CD8-positive, alpha-beta memory T cell (primary cell): ENCODE data around the gene RELCH. TPM values are rescaled to one million over a fixed set of nuclear protein-coding genes. Genes with fewer than 3 reads are reported as not detected.
A peak's percentile ranks its signal among the peaks of the same experiment; 100 is the strongest.

Experiments
- CTCF ChIA-PET: fragments of 350-600 bp; sonication (Branson Sonifier 250); formaldehyde crosslinking; loops from one replicate; lab custom pipeline; 2021; ENCODE audit warnings: antibody characterized with exemption; lab: Charles Lee
- POLR2A ChIA-PET: fragments of 350-600 bp; sonication (Branson Sonifier 250); formaldehyde crosslinking; loops from one replicate; lab custom pipeline; 2021; ENCODE audit warnings: antibody characterized with exemption; lab: Charles Lee
- DNase-seq, 5 donors: peaks; one replicate each; pipeline versions ENCODE4 v3.0.0 to v3.0.0-alpha.2; 2020 to 2022; ENCODE audit warnings: mixed read lengths in 1 of 5
- H3K27ac ChIP-seq: one replicate; pipeline ENCODE4 v1.7.0; 2013; ENCODE audit warnings: low read depth, mild to moderate bottlenecking, low read length, moderate library complexity
- H3K27me3 ChIP-seq: 2 replicates; pipeline ENCODE4 v1.7.0; 2013; ENCODE audit warnings: low read length, mild to moderate bottlenecking; ENCODE audit not compliant: insufficient read depth, poor library complexity, severe bottlenecking
- H3K36me3 ChIP-seq: 2 replicates; pipeline ENCODE4 v1.7.0; 2013; ENCODE audit warnings: mild to moderate bottlenecking, low read length, moderate library complexity; ENCODE audit not compliant: insufficient read depth
- H3K4me1 ChIP-seq: 2 replicates; pipeline ENCODE4 v1.7.0; 2013; ENCODE audit warnings: mild to moderate bottlenecking, low read length, moderate library complexity; ENCODE audit not compliant: insufficient read depth
- H3K4me3 ChIP-seq: 2 replicates; pipeline ENCODE4 v1.7.0; 2013; ENCODE audit warnings: mild to moderate bottlenecking, low read length
- H3K9me3 ChIP-seq: 2 replicates; pipeline ENCODE4 v1.7.0; 2013; ENCODE audit warnings: mild to moderate bottlenecking, low read length
- H3K27ac Mint-ChIP-seq, 8 donors: one replicate each; pipeline ENCODE4 v1.8.0; 2020 to 2021; ENCODE audit warnings: mixed read lengths in 8 of 8, mild to moderate bottlenecking in 6 of 8, inconsistent platforms in 3 of 8, moderate library complexity in 3 of 8
- H3K27me3 Mint-ChIP-seq, 2 donors: one replicate each; pipeline ENCODE4 v1.8.0; 2020 to 2021; ENCODE audit warnings: mixed read lengths in 2 of 2, mild to moderate bottlenecking in 1 of 2, moderate library complexity in 1 of 2
- H3K36me3 Mint-ChIP-seq, 3 donors: one replicate each; pipeline ENCODE4 v1.8.0; 2020 to 2021; ENCODE audit warnings: mixed read lengths in 3 of 3, inconsistent platforms in 1 of 3, mild to moderate bottlenecking in 1 of 3
- H3K4me1 Mint-ChIP-seq, 3 donors: one replicate each; pipeline ENCODE4 v1.8.0; 2020 to 2021; ENCODE audit warnings: mixed read lengths in 3 of 3, inconsistent platforms in 1 of 3, mild to moderate bottlenecking in 1 of 3
- H3K4me3 Mint-ChIP-seq, 7 donors: one replicate each; pipeline ENCODE4 v1.8.0; 2020 to 2021; ENCODE audit warnings: mixed read lengths in 7 of 7, mild to moderate bottlenecking in 6 of 7, moderate library complexity in 4 of 7, inconsistent platforms in 2 of 7
- H3K9me3 Mint-ChIP-seq, 5 donors: one replicate each; pipeline ENCODE4 v1.8.0; 2020 to 2022; ENCODE audit warnings: mixed read lengths in 5 of 5, mild to moderate bottlenecking in 3 of 5, moderate library complexity in 2 of 5, inconsistent platforms in 1 of 5
- polyA plus RNA-seq: library from polyadenylated mRNA; unstranded; fragments of 300-500 nt; fragmentation: Illumina TruSeq; gene quantifications from one replicate; pipeline ENCODE4 v1.2.3, GENCODE V29; 2021
- total RNA-seq, 2 experiments: library from RNA; stranded (reverse); gene quantifications; one replicate each; pipeline ENCODE4 v1.2.3, GENCODE V29; 2021

The RELCH gene
- total and polyA plus RNA-seq, 3 experiments from 2014 or later = 7.4 to 19.6 (median 19.6) TPM

DNA sequence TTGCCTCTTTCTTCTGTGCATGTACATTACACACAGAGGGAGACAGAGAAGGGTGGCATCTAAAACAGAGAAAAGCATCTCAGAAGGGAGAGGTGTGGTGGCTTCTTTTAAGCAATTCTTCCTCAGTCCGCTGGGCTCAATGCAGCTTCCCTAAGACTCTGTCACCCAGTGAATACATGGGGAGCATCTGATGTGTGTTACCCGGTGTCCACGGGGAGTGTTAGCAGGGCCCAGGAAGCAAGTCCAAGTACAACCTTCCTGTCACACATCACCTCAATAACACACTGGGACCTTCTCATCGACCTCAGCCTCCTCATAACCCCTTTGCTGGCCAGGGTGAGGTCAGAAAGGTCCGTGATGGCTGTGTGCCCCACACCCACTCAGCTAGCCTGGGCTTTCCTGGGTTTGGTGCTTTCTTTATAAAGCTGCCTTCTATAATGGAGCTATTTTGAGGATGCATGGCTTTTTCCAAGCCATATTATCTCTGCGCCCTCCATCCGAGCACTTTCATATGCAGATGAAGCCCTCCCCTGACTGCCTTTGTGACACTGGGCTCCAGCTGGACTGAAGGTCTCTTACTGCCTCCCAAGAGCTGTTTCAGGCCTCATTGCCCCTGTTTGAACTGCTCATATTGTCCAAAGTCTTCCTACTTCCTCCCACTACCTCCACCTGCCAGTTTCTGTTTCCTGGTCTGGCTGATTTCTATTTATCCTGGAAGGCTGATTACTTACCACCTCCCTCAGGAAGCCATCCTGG lies 159.5 kb downstream of the RELCH start:
- no peak for DNase-seq
- Mint-ChIP-seq H3K4me1 (no peaks in the 10 kb centered on the region), H3K9me3 (no peaks in the 10 kb centered on the region), H3K4me3 (peak overlapping the region in 2 of 7 donors; percentile 40 to 76), H3K27ac (peak overlapping the region in 2 of 8 donors; percentile 66 to 84), H3K36me3 (no peaks in the 10 kb centered on the region), H3K27me3 (peaks cover 2 to 10% of the 10 kb centered on the region in 2 donors)
- ChIA-PET CTCF (no interaction called here), POLR2A (no interaction called here)
- no peaks in the 10 kb centered on the region for H3K36me3 ChIP-seq
- no peaks in the 10 kb centered on the region for H3K9me3 ChIP-seq
- H3K4me3 ChIP-seq = no peak overlapping the region
- H3K27me3 ChIP-seq = no peaks in the 10 kb centered on the region
- no peaks in the 10 kb centered on the region for H3K4me1 ChIP-seq
- H3K27ac ChIP-seq = no peak overlapping the region

DNA sequence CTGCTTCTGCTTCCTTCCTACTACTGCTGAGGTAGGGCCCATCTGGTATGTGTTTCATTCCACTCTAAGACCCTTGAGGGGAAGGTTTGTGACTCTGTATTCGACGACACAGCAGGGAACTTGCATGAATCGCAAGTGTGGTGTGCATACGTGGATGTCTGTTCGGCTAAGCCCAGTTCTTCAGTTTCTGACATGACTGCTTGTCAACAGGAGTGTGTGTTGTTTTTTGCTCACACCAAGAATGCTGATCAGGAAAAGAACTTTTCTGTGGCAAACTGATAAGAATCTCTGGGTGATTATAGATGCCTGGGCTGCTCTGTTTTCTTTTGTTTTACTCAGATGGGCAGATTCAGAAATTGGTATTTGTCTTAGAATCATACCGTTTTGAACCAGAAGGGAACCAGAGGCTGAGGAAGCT lies 160.0 kb downstream of the RELCH start:
- ChIA-PET POLR2A (no interaction called here), CTCF (no interaction called here)
- Mint-ChIP-seq H3K36me3 (no peaks in the 10 kb centered on the region), H3K9me3 (no peaks in the 10 kb centered on the region), H3K27me3 (peaks cover 2 to 10% of the 10 kb centered on the region in 2 donors), H3K4me1 (no peaks in the 10 kb centered on the region), H3K27ac (peak overlapping the region in 2 of 8 donors; percentile 66 to 84), H3K4me3 (peak overlapping the region in 2 of 7 donors; percentile 40 to 76)
- Histone ChIP-seq H3K9me3 (no peaks in the 10 kb centered on the region), H3K27me3 (no peaks in the 10 kb centered on the region), H3K27ac (no peak overlapping the region), H3K4me3 (no peak overlapping the region), H3K4me1 (no peaks in the 10 kb centered on the region), H3K36me3 (no peaks in the 10 kb centered on the region)
- DNase-seq = no peak

GRCh38 chr18:62348474-62348873 lies 161.4 kb downstream of the RELCH start:
- H3K4me1 ChIP-seq = no peaks in the 10 kb centered on the region
- Mint-ChIP-seq H3K4me3 (no peak overlapping the region), H3K36me3 (no peaks in the 10 kb centered on the region), H3K27ac (no peak overlapping the region), H3K27me3 (peaks cover 2 to 3% of the 10 kb centered on the region in 2 donors), H3K9me3 (no peaks in the 10 kb centered on the region), H3K4me1 (no peaks in the 10 kb centered on the region)
- POLR2A ChIA-PET = no interaction called here
- H3K9me3 ChIP-seq = no peaks in the 10 kb centered on the region
- no peak overlapping the region for H3K27ac ChIP-seq
- CTCF ChIA-PET = no interaction called here
- no peaks in the 10 kb centered on the region for H3K27me3 ChIP-seq
- H3K36me3 ChIP-seq = no peaks in the 10 kb centered on the region
- DNase-seq = no peak
- H3K4me3 ChIP-seq = no peak overlapping the region

DNA sequence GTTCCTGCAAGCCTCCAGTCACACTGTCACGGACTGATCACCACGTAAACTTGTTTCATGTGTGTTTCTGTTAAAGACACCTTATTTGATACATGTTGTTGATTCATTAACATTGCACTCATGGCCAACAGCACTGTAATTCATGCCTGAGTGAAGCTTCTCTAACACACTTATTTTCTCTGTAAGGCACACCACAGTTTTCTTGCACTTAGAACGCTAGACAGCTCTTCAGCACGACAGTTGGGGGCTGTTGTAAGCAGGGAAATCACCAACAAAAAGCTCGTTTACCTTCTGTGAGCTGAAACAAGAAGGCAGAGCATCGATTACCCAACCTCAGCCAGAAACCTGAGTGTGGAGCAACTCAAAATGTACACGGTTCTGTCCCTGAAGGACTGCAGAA lies 166.1 kb downstream of the RELCH start:
- Histone ChIP-seq H3K4me1 (no peaks in the 10 kb centered on the region), H3K9me3 (no peaks in the 10 kb centered on the region), H3K27me3 (no peaks in the 10 kb centered on the region), H3K36me3 (no peaks in the 10 kb centered on the region), H3K4me3 (no peak overlapping the region), H3K27ac (no peak overlapping the region)
- no peak overlapping the region for H3K4me3 Mint-ChIP-seq
- no peak overlapping the region for H3K27ac Mint-ChIP-seq
- H3K9me3 Mint-ChIP-seq = no peaks in the 10 kb centered on the region
- H3K27me3 Mint-ChIP-seq = peaks cover 1 to 3% of the 10 kb centered on the region in 2 donors
- no peaks in the 10 kb centered on the region for H3K36me3 Mint-ChIP-seq
- DNase-seq = no peak
- ChIA-PET CTCF (no interaction called here), POLR2A (no interaction called here)
- no peaks in the 10 kb centered on the region for H3K4me1 Mint-ChIP-seq

GRCh38 chr18:62354151-62354550 lies 167.1 kb downstream of the RELCH start:
- no peaks in the 10 kb centered on the region for H3K36me3 ChIP-seq
- peaks cover 1 to 3% of the 10 kb centered on the region in 2 donors for H3K27me3 Mint-ChIP-seq
- no peak overlapping the region for H3K4me3 Mint-ChIP-seq
- H3K36me3 Mint-ChIP-seq = no peaks in the 10 kb centered on the region
- H3K4me3 ChIP-seq = no peak overlapping the region
- ChIA-PET POLR2A (no interaction called here), CTCF (no interaction called here)
- H3K9me3 ChIP-seq = no peaks in the 10 kb centered on the region
- no peak overlapping the region for H3K27ac ChIP-seq
- H3K27me3 ChIP-seq = no peaks in the 10 kb centered on the region
- H3K4me1 Mint-ChIP-seq = no peaks in the 10 kb centered on the region
- no peak overlapping the region for H3K27ac Mint-ChIP-seq
- no peaks in the 10 kb centered on the region for H3K9me3 Mint-ChIP-seq
- H3K4me1 ChIP-seq = no peaks in the 10 kb centered on the region
- DNase-seq = no peak

DNA sequence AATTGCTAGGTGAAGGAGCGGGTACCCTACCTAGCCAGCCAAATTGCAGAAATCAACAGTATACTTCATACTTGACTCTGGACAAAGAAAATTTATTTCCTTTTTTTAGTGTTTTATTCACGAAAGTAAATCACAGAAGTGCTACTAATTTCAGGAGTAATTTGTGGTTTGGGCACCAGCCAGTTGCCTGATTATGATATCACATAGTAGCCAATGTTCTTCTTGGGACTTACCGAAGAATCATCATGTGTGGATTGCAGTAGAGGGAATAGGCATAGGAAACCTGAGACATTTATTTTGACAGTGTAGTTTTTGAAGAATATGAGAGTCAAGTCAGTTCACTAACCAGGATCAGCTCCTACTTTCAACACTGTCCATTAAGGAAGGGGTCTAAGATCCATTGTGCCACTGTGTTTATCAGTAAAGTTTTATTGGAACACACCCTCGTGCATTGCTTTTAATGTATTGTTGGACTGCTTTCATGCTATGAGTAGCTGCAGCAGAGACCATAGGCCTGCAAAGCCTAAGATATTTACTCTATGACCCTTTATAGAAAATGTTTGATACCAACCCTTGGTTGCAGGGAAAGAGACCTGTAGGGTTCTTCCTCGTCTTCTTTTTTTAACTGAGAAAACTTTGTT lies 170.1 kb downstream of the RELCH start:
- no peak overlapping the region for H3K27ac Mint-ChIP-seq
- Histone ChIP-seq H3K36me3 (no peaks in the 10 kb centered on the region), H3K9me3 (no peaks in the 10 kb centered on the region), H3K4me3 (no peak overlapping the region), H3K27me3 (no peaks in the 10 kb centered on the region), H3K27ac (no peak overlapping the region), H3K4me1 (no peaks in the 10 kb centered on the region)
- ChIA-PET CTCF (no interaction called here), POLR2A (no interaction called here)
- H3K4me3 Mint-ChIP-seq = no peak overlapping the region
- no peaks in the 10 kb centered on the region for H3K36me3 Mint-ChIP-seq
- H3K27me3 Mint-ChIP-seq = peaks cover 2 to 3% of the 10 kb centered on the region in 2 donors
- no peaks in the 10 kb centered on the region for H3K9me3 Mint-ChIP-seq
- no peaks in the 10 kb centered on the region for H3K4me1 Mint-ChIP-seq
- no peak for DNase-seq

Other genes with a start within 250 kb of the RELCH start
- gene PIGN, start 199 bp upstream of the RELCH start, total RNA-seq = 10 to 100 TPM; 23.2 to 24.2 TPM
- gene PIGN, start 199 bp upstream of the RELCH start, polyA plus RNA-seq = 11.4 TPM
- 1 to 10 TPM; 2.5 to 3.1 TPM for gene TNFRSF11A, start 138.1 kb downstream of the RELCH start, total RNA-seq
- 0.12 TPM for gene TNFRSF11A, start 138.1 kb downstream of the RELCH start, polyA plus RNA-seq